HG03108 (cell line): ENCODE data around the gene TACC3.

Experiments
- ATAC-seq: cut with Tn5 transposase; IDR thresholded peaks from one replicate; pipeline ENCODE4 v1.9.1; 2021; ENCODE audit warnings: moderate library complexity; ENCODE audit not compliant: unreplicated experiment

TACC3 gene

DNA sequence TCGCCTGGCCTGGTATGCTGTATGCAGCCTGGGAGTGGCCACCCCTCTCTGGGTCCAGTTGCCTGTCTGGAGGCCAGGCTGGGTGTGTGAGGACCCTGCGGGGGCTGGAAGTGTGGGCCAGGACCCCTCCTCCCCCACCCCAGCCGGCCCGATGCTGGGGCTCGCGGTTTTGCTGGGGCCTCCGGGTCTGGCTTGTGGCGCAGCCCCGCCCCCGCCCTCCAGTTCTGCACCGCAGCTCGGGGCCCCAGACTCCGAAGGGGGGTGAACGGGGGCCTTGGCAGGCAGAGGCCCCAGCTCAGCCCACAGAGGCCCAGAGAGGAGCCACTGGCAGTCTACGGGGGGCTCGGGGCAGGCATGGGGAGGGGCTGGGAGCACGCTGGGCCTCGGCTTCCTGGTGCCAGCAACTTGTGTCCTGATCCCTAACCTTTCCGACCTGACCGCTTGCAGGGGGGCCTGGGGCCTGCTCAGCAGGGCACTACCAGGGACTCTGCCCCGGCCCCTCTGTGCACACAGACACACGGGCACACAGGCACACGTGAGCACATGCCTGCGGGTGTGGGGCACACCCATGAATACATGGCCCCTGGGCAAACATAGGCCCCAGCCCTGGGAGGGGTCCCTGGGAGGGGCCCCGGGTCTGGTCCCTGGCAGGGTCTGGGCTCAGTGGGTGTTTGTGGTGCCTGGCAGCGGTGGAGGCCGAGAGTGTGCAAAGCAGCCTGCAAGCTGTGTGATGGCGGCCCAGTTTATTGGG lies 50.4 kb downstream of the TACC3 start:
- ATAC-seq: no peak

GRCh38 chr4:1772853-1773538 lies 51.7 kb downstream of the TACC3 start:
- no peak for ATAC-seq

DNA sequence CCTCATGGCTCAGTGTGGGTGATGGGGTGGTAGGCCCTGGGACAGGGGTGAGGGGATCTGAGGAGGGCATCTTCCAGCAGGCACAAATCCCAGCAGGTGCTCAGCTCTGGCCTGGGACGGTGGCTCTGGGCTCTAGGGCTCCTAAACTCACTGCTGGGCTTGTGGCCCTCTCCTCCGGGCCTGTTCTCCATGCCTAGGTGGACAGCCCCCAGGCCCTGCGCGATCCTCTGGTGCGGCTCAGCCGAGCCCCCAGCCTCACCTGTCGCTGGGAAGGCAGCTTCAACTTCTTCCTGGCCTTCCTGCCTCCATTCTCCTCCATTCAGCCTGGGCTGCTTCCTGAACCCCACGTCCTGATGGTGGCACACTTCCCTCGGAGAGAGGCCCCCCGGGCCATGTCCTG lies 52.4 kb downstream of the TACC3 start:
- ATAC-seq: no peak

DNA sequence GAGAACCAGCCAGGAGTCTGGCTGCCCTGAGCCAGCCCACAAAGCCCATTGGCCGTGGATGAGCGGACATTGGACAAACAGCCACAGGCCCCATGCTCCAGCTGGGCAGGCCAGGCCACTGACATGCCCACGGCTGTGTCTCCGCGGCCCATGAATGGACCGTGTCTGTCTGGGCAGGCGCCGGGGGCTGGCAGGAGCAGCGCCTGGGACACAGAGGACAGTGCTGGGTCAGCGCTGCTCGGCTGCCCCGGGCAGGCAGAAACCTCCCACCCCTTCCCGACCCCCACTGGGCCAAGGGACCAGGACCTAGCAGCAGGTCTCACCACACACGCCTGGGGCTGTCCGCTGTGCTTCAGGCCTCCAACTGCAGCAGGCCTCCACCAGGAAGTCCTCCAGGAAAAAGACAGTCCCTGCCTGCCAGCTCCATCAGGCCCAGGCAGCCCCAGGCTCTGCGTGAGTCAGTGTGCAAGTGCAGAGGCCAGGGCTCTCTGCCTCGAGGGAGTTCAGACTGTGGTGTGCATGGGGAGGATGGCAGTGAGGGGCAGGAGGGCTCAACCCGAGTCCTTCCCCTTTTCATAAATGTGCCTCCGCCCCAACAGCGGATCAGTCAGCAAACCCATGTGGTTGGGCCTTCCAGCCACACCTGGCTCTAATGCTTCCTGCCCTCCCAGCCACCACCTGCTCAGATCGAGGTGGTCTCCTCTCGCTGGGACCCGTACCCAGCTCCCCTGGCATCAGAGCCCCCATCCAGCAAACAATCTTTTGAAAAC lies 54.6 kb downstream of the TACC3 start:
- no peak for ATAC-seq

DNA sequence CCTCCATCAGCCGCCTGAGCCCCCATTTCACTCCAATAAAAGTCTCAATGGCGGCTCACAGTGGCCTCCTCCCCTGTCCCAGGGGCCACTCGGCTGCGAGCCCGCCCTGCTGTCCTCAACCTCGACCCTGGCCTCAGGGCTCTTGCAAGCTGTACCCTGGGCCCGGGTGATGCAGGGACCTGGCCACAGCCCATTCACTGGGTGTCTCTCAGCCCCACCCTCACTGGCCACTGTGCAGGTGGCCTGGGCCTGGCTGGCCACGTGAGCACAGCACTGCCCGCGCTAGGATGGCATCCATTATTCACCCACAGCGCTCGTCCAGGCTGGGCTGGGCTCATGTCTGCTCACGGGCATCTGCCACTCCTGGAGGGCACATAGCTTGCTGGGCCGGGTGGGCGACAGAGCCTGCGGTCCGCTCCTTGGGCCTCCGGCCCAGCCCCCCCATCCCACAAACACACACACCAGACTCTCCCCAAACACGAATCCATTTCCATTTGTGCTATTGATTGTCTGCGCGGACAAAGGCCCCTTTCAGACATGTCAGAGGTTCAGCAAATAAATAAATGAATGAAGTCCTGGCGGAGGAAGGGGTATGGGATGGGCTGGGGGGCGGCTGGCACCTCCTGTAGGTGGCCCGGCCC lies 55.3 kb downstream of the TACC3 start:
- ATAC-seq: no peak

DNA sequence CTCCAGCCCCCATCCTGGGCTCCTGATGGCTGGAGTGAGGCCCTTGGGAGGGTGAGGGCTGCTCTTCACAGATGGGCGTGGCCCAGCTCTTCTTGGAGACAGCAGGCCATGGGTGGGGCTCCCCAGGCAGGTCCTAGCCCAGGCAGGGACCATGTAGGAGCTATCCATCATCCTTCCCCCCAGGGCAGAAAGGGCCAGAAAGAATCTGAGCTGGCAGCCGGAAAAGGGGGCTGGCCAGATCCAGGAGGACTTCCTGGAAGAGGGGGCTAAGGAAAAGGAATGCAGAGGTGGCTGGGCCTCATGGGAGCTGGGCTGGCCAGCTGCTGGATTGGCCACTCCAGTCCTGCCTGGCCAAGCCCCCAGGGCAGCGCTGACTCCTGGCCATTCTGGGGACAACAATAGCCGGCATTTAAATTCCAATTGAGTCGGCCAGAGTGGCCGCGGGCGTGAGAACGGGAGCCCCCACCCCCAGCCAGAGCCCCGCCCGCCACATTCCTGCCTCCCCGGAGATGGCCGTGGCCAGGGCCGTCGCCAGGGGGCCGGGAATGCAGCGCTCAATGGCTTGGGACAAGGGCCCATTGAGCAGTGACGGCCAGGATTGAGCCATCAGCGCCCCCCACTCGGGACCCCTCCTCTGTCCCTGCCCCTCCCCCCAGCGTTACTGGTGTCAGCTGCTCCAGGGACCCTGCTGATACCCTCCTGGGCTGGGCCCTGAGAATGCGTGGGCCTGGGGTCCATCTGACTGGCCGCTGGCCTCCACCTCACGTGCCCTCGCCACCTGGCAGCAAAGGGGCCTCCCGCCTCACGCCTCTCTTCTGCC lies 56.7 kb downstream of the TACC3 start:
- no peak for ATAC-seq

DNA sequence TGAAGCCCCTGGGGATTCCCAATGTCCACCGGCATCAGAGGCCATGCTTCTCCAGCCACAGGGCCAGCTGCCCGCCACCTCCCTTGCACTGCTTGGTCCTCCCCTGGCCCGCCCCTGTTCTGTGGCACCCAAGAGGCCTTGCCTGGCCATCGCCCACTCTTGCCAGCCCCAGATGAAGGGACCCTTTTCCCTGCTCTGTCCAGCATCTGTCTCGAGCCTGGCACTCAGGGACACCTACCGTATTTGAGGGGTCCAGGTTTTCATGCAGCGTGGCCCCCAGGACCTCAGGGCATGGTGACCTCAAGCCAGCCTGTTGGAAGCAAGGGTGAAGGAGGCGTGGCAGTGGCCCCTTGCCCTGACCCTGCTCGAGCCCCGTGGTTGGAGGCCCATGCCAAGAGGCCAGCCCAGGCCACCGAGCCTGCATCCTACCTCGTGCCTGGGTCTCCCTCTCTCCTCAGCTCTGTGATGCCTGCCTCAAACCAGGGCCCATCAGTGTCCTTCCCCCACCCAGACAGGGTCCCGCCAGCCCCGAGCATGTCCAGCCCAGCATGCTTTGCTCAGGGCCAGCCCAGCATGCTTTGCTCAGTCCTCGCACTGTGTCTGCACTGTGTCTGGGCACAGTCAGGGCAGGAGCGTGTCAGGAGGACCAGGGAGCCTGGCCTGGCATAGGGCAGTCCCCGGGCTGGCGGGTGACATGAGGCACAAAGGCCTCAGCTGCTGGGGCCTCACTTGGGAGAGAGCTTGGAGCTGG lies 57.5 kb downstream of the TACC3 start:
- ATAC-seq: no peak

DNA sequence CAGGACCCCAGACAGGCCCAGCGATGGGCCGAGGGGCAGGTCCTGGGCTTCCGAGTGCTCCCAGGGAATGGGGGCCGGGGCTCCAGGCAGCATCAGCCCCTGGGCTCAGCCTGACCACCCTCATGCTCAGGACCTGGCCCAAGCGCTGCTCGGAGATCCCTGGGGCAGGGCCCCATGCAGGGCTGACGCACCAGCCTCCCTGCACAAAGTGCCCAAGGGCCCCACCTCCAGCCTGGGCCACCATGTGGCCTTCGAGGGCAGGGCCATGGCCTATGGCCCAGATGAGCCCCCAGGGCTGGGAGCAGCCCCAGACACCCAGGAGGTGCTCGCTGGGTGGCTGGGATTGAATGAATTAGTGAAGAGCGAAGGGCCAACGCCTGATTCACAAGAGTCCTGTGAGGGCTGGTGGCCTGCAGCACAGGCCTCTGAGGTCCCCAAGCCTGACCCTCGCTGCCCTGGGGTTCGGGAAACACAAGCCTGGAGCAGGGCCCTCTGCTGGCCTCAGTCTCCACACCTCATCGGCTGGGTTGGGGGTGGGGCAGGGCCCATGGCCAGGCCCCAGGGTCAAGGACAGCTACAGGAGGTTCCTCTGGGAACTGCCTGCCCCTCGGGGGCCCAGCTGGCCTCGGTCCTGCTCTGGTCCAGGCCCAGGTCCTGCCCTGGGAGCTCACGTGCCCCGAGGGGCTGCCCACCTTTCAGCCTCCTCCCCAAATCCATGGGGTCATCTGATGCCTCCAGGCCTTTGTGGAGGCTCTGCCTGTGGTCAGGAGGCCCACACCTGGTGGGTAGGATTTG lies 58.5 kb downstream of the TACC3 start:
- no peak for ATAC-seq

DNA sequence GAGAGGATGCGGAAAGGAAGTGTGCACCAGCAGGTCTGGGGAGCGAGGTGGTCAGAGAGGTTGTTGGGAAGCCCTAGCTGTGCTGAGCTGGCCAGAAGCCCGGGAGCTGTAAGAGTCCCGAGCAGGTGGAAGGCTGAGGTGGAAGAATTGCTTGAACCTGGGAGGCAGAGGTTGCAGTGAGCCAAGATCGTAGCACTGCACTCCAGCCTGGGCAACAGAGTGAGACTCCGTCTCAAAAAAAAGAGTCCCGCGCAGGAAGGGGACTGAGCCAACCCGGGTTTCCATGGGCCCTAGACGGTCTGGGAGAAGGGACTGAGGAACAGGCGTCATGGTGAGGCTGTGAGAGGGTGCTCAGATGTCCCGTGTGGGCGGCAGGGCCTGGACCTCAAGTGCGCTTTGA lies 59.1 kb downstream of the TACC3 start:
- ATAC-seq: no peak

DNA sequence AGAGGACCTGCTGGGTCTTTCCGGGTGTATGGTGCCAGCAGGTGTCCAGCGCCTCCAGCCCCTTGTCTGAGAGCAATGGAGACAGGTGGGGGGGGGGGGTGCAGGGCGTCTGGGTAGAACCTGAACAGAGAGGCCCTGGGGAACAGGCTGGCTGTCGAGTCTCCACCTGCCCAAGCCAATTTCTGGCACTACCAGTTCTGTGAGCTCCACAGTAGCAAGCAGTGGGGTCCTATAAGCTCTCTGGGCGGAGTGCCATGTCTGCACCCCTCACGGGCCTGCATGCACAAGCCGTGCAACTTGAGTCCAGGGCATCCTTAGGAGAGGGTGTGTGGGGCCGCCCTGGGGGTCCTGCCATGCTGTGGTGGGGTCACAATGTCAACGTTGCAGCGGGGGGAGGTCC lies 61.7 kb downstream of the TACC3 start:
- no peak for ATAC-seq

- no peak for ATAC-seq
These were observed 62.6 kb downstream of the TACC3 start for GRCh38 chr4:1783970-1784369.

DNA sequence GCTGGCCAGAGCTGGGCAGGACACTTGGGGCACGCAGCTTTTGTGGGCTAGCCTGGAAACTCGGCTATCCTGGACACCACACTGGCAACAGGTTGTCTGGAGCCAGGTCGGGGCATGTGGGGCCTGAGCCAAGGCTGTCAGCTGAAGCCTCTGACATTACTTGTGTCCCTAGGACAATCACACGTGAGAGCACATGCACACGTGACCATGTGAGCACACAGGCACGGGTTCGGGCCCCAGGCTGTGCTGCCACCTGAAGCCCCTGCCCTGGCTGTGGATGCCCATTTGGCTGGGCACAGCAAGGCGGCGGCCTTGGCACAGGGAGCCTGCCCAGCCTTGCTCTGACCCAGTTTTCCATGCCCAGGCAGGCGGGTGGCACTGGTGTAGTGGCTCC lies 63.1 kb downstream of the TACC3 start:
- ATAC-seq: no peak

DNA sequence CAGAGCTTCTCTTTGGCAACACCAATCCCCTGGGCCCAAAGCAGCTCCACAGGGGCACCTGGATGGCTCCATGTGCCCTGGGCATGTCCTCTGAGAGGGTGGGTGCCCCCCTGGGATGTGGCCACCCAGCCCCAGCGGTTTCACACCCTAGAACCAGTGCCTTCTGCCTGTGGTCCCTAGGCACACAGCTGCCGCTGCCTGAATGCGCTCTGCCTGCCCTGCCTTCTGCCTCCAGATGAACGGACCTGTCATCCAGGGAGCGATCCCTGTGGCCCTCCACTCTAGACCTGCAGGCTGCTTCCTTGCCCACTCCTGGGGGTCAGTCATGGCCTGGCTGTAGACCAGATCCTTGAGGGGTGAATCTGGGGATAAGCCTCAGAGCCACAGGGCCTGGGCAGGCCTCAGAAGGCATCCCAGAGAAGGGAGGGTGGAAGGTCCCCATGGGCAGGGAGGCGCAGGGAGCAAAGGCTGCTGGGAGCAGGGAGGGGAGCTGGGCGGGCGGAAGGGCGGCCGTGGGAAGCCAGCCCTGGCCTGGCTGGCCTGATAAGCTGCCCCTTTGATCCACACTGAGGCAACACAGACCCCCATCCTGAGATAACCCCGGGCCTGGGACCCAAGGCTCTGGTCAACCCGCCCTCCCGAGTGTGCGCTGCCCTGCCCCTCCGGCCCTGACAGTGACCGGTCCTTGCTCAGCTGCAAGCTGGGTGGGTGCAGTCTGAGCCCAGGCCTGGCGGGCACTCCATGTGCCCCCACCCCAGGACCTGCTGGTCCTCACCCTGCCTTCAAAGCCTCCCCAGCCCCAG lies 63.7 kb downstream of the TACC3 start:
- no peak for ATAC-seq

- no peak for ATAC-seq
These were observed 64.3 kb downstream of the TACC3 start for GRCh38 chr4:1785592-1785991.

DNA sequence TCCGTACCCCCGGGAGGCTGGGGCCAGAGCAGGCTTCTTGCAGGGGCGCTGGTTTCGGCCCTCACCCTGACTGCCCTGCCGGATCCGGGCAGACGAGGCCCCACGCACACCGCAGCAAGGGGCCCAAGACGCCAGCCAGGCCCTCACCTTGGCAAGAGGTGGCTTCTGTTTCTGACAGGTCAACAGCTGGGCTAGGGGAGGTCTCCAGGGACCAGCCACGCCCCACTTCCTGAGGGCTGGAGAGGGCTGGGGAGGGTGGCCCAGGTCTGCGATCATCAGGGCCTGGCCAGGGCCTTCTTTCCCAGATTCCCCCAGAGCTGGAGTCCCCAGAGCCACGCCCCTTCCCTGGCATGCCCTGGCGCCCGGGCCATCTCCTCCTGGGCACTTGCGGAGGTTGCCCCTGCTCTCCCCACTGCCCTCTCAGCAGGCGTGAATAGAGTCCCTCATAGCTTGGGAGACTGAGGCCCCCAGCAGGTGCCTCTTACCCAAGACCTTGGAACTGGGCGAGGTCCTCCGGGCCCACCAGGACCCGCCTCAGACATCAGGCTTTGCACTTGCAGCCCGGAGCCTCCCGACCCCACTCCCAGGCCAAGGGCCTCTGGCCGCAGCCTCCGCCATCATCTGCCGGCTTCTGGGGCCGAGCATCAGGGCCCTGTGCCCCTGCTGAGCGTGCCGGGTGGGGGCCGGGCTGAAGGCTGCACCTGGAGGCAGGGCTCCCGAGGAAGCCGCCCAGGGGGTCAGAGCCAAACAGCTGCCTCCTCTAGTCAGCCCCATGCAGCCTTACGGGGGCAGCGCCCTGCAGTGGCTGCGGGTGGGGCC lies 65.4 kb downstream of the TACC3 start:
- no peak for ATAC-seq

- ATAC-seq: no peak
These were observed 66.2 kb downstream of the TACC3 start for GRCh38 chr4:1787411-1788077.
